ENCODE results near the gene INVS.

DNA sequence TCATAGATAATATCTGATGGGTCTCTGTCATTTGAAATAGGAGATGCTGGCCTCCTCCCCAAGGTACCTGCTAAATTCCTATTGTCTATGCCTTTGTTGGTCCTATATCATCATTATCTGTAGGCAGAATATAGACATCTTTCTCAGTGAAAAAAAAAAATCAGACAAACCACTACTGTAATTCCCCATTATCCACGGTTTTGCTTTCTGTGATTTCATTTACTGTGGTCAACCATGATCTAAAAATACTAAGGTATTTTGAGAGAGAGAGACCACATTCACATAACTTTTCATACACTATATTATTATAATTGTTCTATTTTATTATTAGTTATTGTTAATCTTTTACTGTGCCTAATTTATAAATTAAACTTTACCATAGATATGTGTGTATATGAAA is 122.5 kb downstream of the INVS start:
- TF ChIP-seq, protein P1, sequence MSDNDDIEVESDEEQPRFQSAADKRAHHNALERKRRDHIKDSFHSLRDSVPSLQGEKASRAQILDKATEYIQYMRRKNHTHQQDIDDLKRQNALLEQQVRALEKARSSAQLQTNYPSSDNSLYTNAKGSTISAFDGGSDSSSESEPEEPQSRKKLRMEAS (IDR thresholded peaks at IDR 0.05): no peak
- TF ChIP-seq TEAD4 (IDR thresholded peaks at IDR 0.05) (no peak), RAD21 (IDR thresholded peaks at IDR 0.05; ENCODE audit: low read depth) (no peak), EGR1 (IDR thresholded peaks at IDR 0.05) (no peak), EP300 (IDR thresholded peaks at IDR 0.05; ENCODE audit: borderline replicate concordance) (no peak), REST (IDR thresholded peaks at IDR 0.05; ENCODE audit: low read depth) (no peak), CEBPB (IDR thresholded peaks at IDR 0.05) (no peak)

All from Ishikawa (cell line).